Activated T-cell treated with anti-CD3 and anti-CD28 coated beads for 24 hours (primary cell): Measurements from ENCODE around the gene HBEGF.
A peak's percentile ranks its signal among the peaks of the same experiment; 100 is the strongest.

Source experiments
- DNase-seq: peaks from one replicate; pipeline ENCODE4 v3.0.0-alpha.2; 2020; ENCODE audit warnings: low read depth

Gene HBEGF, protein sequence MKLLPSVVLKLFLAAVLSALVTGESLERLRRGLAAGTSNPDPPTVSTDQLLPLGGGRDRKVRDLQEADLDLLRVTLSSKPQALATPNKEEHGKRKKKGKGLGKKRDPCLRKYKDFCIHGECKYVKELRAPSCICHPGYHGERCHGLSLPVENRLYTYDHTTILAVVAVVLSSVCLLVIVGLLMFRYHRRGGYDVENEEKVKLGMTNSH

DNA sequence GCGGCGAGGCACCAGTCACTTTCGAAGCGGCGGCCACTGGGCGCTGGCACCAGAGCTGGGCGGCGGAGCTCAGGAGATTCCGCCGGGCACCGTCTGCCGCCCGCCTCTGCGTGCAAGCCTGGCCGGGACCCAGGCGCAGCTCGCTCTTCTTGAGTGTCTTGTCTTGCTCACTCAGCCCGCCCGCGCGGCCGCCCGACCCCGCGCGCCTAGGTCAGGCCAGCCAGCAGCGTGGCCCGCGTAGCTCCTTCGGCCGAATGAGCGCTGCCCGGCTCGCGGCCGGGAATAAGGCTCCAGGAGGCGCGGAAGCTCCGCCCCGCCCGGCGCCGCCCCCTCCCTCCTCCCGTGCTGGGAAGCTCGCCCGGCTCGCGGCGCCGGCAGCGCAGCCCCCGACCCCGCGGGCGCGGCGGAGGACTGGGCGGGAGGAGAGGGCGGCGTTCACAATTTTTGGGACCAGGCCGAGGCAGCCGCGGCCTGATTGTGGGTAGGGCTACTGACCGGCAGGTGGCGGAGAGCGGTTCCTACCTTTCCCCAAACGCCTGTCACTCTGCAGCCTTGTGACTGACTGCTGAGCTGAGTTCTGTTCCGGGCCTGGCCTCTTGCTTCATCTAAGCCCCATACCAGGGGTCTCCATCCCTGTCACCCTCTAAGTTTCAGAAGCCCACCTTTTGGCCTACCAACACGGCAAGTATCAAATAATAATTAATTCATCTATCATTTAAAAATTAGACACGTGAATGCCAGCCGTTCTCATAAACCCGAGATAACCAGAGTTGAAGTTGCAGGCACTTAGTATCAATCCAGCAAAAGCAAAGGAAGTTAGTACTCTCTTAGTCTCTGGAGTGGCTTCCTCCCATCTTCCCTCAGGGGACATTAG is at the start of gene HBEGF:
Gene HBEGF (minus strand): TSS at position 256 of the 874 bp plus-strand sequence. CDS start 275 bp downstream, outside the sequence.
- no peak for DNase-seq

DNA sequence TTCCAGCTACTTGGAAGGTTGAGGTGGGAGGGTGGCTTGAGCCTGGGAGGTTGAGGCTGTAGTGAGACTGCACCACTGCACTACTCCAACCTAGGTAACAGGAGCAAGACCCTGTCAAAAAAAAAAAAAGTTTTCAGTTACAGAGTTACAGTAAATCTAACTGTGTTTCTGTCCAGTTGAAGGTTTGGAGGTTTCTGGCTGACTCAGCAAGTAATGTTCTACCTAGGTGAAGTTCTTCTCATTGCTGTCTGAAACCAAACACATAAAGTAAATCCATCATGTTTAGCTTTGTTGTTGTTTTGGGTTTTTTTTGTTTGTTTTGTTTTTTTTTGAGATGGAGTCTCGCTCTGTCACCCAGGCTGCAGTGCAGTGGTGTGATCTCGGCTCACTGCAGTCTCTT is 47.3 kb upstream of the HBEGF start:
- DNase-seq = no peak

DNA sequence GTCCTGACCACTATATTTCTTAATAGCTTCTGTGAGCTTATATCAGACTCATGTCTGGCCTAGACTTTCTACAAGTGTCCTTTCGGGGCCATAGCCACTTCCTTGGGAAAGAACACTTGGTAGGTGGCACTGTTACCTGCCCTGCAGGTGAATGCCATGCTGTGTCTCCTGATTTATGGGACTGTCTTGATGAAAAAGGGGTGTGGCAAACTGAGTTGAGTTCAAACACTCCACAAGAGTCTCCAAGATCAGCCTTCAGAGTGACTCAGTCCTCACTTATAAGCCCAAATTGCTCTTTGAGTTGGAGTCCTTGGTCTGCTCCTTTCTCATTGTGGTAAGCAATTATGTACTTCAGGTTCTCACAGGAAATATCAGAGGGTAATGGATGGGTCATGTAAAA is 45.3 kb upstream of the HBEGF start:
- no peak for DNase-seq

DNA sequence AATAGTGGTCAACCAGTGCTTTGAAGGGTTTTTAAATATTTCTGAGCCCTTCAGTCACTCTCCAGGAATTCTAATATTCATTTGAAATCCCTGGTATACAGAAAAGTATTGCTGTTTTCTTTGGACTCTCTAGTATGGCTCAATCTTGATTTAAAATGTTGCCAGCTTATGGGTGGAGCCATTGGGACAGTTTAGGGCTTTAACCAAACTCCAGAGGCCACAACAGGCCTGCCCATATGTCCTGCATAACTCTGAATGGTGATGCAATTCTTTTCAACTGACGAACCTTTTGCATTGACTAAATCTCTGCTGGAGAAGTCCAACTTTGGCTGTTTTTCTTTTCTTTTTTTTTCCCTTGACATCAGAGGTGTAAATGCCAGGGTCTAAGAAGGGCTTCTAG is 44.9 kb upstream of the HBEGF start:
- DNase-seq = no peak

DNA sequence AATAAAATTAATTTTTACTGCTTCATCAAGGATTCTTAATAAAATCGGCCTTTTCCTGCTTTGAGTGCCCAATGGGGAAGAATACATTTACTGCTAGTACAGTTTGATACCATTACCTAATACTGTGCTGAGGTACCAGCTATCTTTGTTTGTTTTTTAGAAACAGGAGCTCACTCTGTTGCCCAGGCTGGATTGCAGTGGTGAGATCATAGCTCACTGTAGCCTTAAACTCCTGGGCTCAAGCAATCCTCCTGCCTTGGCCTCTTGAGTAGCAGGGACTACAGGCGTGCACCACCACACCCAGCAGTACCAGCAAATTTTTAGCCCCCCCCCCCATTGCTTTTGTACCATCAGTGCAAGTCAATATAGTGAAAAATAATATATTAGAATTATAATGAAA is 41.6 kb upstream of the HBEGF start:
- DNase-seq = no peak

DNA sequence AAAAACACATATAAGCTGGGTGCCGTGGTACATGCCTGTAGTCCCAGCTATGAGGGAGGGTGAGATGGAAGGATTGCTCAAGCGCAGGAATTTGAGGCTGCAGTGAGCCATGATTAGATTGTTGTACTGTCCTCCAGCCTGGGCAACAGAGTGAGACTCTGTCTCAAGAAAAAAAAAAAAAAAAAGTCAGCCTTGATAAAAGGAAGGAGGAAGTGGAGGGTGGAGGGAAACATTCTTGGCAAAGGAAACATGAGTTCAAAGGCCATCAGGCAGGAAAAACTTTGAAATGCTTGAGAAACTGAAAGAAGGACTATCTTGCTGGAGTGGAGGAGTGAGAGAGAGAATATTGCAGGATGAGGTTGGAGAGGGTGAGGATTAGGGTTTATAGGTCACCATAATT is 36.9 kb upstream of the HBEGF start:
- no peak for DNase-seq

DNA sequence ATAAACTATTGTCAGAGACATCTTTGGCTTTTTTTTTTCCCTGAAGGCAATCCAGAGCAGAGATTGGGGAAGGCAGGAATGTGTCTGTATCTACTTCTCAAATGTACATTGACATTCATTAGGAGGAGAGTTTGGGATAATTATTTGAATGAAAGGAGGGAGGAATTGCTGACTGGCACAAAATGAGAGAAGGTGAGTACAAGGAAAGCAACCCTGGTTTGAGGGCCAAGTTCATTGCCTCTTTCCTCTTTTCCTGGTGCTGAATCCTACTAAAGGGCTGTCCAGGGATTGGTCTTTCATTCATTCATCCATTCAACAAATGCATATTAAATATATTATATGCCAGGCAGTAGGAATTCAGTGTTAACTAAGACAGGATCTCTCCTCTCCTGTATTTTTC is 36.5 kb upstream of the HBEGF start:
- DNase-seq = no peak

DNA sequence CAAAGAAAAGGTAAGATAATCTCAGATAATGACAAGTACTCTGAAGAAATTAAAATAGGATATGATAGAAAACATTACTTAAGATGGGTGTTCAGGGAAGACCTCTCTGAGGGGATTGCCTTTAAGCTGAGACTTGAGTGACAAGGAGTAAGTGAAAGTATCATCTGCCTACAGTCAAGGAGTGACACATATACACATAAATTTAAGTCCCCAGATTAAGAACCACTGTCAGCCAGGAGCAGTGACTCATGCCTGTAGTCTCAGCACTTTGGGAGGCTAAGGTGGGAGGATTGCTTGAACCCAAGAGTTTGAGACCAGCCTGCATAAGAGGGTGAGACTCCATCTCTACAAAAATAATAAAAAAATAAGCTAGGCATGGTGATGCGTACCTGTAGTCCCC is 35.6 kb upstream of the HBEGF start:
- no peak for DNase-seq

DNA sequence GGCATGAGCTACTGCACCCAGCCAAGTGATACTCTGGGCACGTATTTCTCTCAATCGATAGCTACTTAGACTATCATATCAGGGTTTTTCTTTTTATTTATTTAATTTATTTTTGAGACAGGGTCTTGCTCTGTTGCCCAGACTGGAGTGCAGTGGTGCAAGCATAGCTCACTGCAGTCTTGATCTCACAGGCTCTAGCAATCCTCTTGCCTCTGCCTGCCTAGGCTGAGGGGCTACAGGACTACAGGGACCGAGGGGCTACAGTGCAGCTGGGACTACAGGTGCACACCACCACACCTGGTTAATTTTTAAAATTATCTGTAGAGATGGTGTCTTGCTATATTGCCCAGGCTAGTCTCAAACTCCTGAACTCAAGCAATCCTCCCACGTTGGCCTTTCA is 34.9 kb upstream of the HBEGF start:
- DNase-seq = no peak

DNA sequence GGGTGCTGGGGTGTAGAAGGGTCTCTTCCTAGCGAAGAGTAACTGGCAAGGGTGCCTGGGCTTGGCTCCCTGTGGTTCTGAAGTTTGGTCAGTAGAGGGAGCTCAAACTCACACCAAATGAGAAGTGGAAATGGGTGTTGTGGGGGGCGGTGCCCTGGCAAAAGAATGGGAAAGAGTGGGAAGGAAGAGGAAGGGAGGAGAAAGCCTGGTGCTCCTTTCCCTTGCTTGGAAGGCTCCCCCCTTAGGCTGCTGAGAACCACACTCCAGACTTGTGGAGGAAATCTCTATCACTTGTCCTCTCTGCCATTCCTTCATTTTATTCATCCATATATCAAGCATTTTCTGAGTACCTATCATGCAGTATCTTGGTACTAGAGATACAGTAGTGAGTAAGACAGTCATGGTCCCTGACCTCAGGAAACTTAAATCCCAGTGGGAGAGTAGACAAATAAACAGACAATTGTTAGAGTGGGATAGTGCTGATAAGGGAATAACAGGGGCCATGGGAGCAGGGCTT is 26.6 kb upstream of the HBEGF start:
- peak; percentile 17 for DNase-seq

DNA sequence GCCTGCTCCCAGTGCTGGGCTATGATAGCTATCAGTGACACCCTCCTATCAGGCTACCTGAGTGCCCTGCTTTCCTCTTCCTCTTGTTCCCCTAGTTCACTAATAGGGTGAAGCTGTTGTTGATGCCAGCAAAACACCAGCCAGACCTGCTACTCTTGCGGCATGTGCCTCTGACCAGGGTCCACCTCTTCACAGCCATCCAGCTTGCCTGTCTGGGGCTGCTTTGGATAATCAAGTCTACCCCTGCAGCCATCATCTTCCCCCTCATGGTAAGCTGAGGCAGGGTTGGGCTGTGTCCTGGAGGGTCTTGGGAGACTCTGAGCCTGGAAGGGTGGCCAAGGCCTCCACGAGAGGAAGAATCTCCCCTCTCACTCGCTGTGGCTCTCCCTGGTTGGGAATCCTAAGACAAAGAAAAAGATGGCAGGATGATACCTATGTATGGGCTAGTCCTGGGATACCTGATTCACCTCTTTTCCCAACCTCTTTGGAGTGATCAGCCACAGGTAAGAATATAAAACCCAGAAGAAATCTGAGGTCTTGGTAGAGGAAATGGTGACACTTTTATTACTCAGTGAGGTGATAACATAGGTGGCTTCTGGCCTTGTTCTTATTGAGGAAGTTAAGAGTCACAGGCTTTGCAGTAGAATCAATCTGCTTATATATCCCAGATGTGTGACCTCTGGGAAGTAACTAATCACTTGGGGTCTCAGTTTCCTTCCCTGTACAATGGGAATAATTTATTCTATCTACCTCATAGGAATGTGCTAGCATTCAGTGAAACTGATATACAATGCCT is 25.2 kb upstream of the HBEGF start:
- no peak for DNase-seq

DNA sequence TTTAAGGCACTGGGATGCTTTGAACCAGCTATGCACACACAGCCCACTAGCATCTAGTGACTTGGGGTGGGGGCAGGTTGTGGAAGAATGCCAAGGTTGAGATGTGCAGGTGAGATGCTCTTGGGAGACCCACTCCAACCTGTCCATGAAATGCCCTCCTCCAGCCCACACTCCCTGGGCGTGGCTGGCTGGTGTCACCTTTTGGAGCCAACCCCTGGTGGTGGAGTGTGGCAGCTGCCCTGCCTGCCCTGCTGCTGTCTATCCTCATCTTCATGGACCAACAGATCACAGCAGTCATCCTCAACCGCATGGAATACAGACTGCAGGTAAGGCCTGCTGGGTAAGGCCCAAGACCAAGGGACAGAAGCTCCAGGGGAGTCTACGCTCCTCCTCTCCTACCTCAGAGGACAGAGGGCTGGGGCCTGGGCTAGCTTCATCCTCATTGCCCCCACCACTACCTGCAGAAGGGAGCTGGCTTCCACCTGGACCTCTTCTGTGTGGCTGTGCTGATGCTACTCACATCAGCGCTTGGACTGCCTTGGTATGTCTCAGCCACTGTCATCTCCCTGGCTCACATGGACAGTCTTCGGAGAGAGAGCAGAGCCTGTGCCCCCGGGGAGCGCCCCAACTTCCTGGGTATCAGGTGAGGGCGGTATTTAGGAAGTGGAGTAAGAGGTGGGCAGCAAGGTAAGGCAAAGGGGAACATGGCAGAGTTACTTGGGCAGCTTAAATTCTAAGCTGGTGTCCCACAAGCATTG is 21.0 kb upstream of the HBEGF start:
- DNase-seq = no peak

DNA sequence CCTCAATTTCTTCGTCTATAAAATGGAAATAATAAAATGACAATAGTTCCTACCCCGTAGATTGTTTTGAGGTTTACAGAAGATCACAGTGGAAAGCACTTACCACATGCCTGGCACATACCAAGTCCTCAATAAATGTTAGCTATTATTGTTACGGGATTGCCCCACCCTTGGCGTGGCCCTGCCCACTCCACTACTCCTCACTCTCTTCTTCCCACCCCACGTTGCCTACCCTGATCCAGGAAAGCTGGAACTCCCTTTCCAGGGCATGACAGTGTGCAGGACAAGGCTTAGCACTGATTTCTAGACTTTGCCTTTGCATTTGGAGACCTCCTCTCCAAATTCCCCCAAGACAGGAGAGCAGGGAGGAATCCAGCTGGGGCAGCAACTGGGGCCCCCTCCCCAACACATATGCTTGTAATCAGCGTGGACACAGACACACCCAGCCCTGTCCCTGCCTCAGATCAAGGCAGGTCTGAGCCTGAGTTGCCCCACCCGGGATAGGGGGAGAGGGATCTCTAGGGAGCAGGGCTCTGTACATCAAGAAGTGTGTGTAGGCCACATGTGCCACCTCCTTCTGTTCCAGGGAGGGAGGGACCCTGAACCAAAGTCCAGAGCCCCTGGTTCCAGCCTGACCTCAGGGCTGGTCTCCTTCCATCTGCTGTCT is 20.3 kb upstream of the HBEGF start:
- DNase-seq = no peak

DNA sequence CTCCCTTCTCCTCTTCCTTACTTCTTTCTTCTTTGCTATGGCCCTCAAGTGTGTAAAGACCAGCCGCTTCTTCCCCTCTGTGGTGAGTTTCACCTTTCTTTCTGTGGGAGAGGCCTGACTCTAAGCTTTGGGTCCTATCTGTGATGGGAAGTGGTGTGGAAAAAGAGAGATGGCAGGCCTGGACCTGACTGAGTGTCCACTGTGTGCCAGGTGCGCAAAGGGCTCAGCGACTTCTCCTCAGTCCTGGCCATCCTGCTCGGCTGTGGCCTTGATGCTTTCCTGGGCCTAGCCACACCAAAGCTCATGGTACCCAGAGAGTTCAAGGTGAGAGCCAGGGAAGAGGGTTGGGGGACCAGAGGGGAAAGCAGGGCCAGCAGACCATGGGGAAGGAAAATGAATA is 19.5 kb upstream of the HBEGF start:
- DNase-seq = no peak

DNA sequence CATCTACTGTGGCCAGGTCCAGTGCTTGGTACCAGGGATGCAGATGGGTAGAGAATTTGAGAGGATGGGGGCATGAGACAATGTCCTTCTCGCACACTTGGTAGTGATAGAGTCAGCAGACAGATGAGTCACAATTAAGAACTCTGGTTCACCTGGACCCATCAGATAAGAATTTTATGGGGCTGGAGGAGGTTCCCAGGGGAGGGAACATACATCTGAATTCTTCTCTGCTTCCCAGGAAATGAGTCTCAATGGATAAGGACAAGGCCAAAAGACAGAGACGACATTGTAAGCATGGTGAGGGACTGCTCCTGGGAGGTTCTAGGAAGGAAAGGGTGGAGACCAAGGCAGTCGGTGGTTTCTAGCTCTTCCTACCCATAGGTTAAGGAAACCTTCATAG is 18.9 kb upstream of the HBEGF start:
- no peak for DNase-seq

DNA sequence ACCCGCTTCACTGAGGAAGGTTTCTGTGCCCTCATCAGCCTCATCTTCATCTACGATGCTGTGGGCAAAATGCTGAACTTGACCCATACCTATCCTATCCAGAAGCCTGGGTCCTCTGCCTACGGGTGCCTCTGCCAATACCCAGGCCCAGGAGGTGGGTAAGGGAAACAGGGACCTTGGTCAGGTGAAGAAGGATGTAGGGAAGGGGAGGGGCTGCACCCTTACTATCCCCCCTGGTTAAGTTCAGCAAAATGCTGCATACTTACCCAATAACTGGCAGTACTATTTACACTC is 18.0 kb upstream of the HBEGF start:
- no peak for DNase-seq

DNA sequence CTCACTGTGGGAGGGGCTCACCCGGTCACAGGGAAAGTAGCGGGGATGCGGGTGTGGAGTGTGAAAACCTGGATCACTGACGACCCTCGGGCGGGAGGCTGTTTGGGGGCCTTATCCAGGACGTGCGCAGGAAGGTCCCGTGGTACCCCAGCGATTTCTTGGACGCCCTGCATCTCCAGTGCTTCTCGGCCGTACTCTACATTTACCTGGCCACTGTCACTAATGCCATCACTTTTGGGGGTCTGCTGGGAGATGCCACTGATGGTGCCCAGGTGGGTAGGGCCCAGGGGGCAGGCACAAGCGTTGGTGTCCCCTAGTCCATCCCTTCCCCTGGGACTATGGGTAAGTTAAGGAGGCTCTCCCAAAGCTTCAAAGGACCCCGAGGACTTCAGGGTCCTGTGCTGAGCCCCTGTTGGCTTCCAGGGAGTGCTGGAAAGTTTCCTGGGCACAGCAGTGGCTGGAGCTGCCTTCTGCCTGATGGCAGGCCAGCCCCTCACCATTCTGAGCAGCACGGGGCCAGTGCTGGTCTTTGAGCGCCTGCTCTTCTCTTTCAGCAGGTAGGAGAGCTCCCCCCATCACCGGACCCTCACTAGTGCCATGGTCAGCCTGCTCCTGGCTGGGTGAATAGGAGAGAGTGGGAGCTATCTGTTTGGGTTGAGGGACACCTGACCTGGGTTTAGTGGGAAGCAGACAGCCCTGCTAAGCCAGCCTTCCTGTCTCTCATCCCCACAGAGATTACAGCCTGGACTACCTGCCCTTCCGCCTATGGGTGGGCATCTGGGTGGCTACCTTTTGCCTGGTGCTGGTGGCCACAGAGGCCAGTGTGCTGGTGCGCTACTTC is 17.4 kb upstream of the HBEGF start:
- DNase-seq = no peak

DNA sequence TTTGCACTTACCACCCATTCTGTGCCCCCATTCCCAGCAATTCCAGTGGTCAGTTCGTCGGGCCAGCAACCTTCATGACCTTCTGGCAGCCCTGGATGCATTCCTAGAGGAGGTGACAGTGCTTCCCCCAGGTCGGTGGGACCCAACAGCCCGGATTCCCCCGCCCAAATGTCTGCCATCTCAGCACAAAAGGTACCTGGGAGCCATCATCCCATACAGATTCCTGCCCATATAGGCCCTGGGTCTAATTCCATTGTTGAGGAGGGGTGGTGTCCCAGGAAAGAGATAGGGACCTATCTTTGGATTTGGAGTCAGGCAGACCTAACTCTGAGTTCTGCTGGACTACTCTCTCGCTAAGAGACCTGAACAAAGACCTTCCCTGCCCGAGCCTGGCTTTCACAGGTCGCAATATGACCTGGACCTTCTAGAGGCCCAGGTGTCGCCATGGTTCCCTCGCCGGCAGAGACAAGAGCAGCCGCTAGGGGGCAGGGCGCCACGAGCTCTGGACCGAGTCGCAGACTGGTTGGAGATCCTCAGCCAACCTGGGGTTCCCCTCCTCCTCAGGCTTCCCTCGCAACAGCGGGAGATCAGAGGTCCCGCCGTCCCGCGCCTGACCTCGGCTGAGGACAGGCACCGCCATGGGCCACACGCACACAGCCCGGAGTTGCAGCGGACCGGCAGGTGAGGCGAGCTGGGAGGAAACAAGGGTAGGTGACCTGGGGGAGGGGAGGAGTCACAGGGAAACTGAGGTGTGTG is 16.6 kb upstream of the HBEGF start:
- DNase-seq = peak; percentile 73

DNA sequence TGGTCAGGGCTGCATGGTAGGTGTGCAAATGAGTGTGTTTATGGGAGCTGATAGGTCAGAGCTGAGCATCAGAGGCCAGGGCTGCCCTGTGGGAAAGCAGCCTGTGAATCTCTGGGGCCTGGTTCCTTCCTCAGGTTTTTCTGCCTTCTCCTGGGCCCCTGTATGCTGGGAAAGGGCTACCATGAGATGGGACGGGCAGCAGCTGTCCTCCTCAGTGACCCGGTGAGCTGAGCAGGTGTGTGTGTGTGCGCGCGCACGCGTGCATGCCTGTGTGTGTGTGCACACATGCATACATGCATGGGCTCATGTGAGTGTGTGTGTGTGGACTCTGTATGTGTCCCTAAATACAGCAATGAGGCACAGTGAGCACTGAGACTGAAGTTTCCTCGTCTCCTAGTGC is 15.9 kb upstream of the HBEGF start:
- DNase-seq = no peak

DNA sequence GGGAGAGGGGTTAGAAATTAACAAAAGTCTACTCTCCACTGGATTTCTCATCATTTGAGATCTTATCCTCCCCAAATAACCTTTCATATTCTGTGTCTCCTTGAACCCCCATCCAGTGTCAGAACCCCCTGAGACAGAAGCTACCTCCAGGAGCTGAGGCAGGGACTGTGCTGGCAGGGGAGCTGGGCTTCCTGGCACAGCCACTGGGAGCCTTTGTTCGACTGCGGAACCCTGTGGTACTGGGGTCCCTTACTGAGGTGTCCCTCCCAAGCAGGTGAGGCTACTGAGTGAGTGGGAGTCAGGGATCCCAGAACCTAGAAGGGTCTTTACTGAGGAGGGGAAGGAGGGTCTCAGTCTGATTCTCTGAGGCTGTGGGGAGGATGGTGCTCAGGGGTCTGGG is 15.5 kb upstream of the HBEGF start:
- DNase-seq = no peak
